Iris pigment epithelial cell (primary cell): ENCODE data around the gene CXCL8.

Source experiments
- DNase-seq: peaks from one replicate; pipeline ENCODE4 v3.0.0-alpha.2; 2011; ENCODE audit warnings: low read depth

Gene CXCL8

DNA sequence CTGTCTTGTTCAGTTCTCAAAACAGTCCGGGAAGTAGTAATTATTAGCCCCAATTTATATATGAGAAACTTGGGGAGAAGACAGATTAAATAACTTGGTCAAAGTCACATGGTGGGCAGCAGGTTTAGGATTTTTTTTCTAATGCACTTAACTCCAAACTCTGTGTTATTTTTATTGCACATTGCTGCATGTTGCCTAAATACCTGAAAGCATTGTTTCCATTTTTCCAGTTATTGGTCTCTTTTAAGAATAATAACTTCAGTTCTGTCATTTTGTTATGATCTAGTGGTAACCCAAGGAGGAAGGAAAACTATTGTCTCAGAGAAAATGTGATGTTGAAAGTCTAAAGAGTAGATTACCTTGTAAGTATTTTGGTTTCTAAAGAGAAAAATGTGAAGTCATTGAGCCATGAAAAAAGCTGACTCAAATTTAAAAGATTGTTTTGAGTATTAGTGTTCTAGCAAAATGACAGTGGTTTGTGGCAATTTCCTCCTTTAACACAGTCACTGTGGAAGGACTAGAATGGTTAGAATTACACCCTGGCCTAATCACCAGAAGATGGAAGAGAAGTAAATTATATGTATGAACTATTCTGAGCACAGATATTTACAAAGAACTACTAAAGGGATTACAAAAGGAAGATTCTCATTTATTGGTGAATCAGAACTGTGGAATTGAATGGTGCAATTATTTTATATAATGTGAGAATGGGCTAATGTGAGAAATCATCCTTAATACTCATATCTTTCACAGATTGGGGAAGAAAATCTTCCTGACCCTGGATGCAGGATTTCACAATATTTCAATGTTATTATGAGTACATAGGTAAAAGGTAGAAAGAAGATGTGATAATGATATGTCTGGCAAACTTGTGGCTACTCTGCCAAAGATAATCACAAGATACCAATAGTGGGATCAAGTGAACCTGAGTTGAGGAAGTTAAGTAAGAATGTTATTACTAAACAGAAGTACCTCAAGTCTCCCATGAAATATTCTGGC is 21.7 kb upstream of the CXCL8 start:
- peak; percentile 53 for DNase-seq

DNA sequence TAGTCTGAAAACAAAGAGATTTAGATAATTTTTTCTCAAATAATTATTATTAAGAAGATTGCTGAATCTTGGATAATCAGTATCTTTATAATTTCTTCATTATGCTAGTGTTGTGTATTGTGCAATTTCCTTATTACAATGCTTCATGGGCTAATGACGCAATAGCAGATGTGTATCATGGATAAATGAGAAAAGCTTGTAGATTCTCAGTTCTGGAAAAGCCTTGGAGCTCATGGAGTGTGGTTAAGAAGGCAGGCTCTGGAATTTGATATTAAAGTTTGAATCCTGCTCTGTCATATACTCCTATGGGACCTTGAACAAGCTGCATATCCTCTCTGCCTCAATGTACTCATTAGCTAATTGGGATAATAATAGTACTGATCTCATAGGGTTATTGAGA is 18.9 kb upstream of the CXCL8 start:
- peak; percentile 88 for DNase-seq

DNA sequence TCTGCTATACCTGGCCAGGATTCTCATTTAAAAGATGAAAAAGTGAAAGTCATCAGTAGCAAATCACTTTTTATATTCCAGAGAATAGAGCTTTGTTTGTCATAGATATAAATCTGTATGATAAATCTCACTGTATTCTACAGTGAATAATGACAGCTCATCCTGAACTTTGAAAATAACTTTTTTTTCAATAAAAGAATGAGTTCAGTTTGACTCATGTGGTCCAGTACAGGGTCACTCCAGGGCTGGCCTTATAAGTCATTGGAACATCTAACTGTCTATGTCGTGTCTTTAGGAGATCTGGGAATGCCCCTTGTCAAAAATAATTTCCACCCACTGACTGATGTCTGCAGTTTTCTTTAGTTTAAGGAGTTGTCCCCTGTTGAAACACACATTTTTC is 18.5 kb upstream of the CXCL8 start:
- peak; percentile 75 for DNase-seq

DNA sequence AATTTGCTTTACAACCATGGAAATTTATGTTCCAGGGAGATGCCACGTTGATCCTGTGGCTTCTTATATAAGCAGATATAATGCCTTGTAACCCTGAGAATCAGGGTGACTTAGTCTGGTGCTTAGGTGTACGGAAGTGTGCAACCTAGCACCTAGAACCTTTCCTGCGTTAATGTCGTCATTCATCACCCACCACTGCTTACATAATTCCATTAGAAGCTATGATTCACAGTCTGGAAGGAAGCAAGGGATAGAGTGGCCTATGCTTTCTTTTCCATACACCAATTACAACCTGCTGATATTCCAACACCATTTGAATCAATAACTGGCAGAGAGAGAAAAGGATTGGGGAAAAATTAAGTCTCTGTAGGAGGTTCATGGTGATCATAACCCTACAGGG is 17.3 kb upstream of the CXCL8 start:
- peak; percentile 85 for DNase-seq

DNA sequence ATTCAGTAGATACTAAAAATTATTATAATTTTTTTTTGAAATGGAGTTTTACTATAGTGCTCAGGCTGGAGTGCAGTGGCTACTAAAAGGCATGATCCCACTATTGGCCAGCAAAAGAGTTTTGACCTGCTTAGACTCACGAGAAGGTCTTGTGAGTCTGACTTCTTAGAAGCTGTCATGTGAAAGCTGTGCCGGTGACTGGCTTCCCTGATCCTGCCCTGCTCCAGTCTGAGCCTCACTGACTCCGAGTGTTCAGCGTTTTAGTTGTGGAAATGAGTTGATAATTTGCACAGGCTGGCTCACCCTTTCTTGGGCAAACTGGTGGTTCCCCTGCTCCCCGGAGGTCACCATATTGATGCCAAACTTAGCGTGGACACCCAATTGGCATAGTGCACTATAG is 16.4 kb upstream of the CXCL8 start:
- no peak for DNase-seq

DNA sequence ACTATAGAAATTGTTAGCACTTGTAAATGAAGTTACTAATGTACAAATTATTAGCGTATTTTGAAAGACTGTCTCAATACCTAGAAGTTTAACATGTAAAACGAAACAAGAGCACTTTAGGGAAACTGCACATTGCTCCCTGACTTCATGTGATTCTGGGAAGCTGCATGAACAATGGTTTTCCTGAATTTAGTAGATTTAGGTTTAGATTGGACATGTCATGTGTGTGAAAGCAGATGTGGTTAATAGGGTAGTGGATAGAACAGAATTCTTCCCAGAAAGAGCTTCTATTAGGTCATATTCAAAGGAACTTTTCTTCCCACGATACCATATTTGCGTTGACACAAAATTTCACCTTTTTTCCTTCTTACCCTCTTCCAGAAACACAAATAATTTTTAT is 14.9 kb upstream of the CXCL8 start:
- no peak for DNase-seq

DNA sequence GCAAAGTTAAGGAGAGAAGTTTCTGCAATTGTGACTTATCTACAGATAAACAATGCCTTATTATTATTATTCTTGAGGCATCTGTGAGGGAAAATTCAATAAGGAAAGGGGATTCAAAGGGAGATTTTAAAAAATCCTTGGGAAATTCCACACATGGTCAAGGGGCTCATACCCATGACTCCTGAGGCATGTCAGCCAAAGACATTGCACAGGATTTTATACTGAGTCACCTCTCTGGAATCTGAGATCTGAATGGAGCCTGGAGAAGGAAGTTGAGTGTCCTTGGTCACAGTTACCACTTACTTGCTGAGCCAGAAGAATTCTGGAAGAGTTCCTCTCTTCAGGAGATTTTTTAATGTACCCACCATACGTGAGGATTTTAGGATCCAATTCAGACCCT is 14.4 kb upstream of the CXCL8 start:
- DNase-seq: peak; percentile 92

DNA sequence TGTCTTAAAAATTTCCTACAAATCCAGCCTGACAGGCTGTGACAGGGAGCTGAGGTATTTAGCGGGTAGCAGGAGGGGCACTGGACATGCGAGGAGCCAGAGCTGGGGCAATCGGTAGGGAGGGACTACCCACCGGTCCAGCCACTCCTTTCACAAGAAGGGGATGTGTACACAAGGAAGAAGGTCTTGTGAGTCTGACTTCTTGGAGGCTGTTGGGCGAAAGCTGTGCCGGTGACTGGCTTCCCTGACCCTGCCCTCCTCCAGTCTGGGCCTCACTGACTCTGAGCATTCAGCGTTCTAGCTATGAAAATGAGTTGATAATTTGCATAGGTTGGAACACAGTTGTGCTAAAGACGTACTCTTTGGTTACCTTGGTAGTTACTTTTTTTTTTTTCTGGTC is 12.7 kb upstream of the CXCL8 start:
- no peak for DNase-seq

DNA sequence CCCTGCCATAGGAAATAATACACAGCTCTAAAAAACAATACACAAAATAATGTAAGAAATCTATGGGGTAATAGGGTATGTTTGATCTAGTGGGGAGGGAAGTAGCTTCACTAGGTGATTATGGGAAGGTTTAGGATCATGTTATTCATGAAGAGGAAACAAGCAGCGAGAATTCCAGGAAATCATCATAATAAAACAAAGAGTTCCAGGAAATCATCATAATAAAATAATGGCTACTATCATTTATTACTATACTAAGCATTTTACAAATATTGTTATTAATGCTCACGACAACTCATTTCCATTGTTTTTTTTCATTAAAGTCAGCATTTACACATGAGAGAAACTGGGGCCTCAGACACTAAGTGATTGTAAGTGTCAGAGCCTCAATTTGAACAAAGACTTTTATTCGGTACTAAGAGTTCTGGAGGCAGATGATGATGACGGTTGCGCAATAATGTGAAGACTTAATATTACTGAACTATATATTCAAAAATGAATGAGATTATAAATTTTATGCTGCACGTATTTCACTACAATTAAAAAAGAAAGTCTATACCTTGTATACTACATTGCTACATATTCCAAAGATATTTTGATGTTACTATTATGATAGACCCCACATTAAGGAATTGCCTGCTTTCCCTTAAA is 12.2 kb upstream of the CXCL8 start:
- no peak for DNase-seq

DNA sequence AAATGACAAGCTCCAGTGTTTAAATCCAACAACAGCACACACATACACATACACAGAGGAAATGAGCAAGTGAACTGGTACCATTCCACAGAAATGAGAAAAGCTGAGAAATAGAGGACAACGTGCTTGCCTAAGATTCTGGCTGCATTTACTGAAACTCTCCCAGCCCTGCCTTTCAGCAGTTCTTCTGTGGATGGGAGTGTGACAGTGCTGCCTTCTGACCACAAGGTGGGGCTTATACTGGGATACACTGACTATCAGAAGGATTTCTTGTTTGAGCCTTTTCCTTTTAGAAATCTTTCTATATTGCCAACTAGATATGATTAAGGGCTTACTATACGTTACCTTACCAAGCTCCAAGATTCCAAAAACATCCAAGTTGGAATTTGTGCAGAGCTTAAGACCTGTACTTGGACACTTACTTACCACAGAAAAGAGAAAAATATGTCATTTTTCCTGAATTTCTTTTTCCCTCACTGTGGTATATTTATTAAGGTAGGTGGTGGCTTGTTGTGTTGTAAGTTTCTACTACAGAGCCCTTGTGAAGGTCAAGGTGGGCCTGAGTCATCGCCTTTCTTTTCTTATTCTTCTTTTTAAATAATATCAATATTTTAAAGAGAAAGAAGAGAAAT is 10.7 kb upstream of the CXCL8 start:
- DNase-seq: peak; percentile 96

DNA sequence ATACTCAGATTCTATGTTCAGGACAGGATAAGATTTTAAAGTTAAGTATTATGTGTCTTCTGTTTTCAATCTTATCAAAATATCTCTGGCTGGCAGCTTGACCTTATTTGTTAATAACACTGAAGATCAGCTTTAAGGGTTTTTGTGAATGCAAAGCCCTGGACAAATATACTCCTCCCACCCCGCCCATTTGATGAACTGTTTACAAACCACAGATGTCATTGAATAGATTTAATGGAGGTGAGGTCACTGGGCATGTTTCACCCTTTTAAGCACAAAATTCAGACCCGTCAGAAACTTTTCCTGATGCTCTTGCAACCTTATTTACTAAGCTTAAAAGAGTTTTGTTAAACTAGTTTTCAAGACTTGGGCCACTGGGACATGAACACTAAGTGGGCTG is 10.1 kb upstream of the CXCL8 start:
- peak; percentile 63 for DNase-seq

DNA sequence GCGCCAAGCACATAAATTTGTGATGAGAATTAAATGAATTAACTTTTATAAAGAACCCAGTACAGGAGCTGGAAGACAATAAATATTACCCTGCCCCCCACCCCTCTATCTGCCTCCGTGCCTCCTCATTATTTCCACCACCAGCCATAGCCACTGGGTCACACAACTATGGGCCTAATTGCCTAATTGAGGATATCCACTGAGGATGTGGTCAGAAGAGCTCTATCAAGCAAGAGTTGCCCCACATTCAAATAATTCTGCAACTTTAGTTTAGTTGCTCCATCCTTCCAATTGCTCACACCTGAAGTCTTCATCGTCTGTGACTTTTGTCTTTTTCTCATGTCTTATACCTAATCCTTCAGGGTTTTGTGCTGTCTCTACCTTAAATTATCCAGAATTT is 9.5 kb upstream of the CXCL8 start:
- DNase-seq: no peak

DNA sequence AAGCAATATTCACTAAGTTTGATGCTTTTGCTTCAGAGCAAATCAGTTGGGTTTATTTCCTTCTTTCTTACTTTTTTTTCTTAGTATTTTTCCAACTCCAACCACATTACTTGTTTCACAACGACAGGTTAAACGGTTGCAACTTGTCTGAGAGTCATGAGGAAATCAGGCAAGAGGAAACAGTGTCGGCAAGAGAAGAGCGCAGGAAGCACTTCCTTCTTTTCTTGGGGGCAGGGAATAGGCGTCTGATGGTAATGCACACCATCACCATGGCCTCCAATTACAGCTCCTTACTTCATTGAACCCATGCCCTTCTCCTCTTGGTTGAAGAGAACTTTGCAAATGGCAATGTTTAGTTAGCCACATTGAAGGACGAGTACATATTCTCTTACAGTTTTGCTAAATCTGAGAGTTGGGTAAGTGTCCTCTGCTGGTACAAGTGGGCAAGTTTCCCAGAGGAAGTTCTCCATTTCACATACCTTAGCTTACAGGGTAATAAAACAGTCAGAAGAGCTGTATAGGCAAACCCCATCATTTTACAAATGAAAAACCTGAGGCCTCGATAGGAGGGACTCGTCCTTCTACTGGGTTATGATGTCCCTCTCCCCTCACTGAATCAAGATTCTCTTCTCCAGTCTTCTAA is 8.3 kb upstream of the CXCL8 start:
- DNase-seq: no peak

DNA sequence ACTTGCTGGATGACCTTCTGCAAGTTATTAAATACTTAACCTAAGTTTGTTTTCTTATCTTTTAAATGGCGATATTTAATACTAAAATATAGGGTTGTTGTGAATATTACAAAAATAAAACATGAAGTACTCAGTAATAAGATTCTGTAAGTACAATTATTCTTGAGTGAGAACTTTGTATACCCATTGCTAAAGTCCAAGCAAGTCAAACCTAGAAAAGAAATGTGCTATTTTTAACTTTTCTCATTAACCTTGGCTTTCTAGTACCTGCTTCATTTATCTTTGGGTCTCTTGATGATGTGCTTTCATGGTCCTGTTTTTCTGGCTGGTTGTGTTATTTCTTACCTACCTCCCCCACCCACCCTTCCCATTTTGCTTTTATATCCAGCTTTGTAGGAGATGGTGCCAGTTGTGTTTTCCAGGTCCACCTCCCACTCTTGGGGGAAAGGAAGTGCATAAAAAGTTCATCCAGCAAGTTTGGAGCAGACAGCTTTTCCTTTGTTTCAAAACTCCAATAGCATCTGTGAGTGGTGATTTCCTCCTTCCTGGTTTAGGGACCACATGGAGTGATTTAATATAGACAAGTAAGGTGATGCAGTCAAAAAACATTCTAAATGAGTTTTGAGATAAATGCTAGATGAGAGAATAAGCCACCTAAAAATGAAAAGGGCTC is 7.5 kb upstream of the CXCL8 start:
- DNase-seq: no peak

DNA sequence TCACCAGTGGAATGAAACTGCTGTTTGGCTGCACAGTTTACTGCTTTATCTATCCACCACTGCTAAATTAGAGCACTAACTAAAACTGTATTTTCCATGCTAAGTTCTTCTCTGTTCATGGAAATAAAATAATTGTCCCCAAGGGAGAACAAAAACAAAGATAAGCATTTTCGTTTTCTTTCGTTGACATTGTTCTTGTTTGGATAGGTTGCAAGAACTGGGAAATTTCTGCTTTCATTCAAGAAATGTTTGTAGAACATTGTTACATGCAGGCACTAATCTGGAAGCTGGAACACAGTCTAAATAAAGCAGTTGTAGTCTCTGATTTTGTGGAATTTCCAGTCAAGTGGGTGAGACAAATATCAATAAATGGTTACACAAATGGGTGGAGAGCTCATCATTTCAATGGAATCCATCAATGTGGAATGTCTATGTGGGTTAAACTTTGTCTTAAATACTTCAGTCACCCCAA is 5.8 kb upstream of the CXCL8 start:
- DNase-seq: peak; percentile 80

DNA sequence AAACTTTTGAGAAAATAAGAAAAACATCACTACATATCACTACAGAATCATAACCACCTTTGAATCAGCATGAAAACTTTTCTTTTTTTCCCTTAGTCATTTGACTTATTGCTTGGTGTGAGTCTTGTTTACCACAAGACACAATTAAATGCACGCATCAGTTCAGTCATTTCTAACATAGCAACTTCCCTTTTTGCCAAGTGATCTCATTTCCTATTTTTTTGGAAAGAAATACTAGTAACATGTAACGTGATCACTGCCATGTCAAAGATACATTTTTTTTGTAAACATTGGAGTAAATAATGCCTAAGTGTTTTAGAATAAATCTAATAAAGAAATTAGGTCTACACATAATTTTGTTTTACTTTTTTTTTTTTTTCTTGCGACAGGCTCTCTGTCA is 5.1 kb upstream of the CXCL8 start:
- DNase-seq: peak; percentile 73

DNA sequence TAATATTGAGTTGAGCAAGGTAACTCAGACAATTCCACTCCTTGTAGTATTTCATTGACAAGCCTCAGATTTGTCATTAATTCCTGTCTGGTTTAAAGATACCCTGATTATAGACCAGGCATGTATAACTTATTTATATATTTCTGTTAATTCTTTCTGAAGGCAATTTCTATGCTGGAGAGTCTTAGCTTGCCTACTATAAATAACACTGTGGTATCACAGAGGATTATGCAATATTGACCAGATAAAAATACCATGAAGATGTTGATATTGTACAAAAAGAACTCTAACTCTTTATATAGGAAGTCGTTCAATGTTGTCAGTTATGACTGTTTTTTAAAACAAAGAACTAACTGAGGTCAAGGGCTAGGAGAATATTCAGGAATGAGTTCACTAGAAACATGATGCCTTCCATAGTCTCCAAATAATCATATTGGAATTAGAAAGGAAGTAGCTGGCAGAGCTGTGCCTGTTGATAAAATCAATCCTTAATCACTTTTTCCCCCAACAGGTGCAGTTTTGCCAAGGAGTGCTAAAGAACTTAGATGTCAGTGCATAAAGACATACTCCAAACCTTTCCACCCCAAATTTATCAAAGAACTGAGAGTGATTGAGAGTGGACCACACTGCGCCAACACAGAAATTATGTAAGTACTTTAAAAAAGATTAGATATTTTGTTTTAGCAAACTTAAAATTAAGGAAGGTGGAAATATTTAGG is 821 bp downstream of the CXCL8 start:
- peak; percentile 51 for DNase-seq

DNA sequence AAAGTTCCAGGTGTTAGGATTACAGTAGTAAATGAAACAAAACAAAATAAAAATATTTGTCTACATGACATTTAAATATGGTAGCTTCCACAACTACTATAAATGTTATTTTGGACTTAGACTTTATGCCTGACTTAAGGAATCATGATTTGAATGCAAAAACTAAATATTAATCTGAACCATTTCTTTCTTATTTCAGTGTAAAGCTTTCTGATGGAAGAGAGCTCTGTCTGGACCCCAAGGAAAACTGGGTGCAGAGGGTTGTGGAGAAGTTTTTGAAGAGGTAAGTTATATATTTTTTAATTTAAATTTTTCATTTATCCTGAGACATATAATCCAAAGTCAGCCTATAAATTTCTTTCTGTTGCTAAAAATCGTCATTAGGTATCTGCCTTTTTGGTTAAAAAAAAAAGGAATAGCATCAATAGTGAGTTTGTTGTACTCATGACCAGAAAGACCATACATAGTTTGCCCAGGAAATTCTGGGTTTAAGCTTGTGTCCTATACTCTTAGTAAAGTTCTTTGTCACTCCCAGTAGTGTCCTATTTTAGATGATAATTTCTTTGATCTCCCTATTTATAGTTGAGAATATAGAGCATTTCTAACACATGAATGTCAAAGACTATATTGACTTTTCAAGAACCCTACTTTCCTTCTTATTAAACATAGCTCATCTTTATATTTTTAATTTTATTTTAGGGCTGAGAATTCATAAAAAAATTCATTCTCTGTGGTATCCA is 1.6 kb downstream of the CXCL8 start:
- no peak for DNase-seq

DNA sequence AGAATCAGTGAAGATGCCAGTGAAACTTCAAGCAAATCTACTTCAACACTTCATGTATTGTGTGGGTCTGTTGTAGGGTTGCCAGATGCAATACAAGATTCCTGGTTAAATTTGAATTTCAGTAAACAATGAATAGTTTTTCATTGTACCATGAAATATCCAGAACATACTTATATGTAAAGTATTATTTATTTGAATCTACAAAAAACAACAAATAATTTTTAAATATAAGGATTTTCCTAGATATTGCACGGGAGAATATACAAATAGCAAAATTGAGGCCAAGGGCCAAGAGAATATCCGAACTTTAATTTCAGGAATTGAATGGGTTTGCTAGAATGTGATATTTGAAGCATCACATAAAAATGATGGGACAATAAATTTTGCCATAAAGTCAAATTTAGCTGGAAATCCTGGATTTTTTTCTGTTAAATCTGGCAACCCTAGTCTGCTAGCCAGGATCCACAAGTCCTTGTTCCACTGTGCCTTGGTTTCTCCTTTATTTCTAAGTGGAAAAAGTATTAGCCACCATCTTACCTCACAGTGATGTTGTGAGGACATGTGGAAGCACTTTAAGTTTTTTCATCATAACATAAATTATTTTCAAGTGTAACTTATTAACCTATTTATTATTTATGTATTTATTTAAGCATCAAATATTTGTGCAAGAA is 2.3 kb downstream of the CXCL8 start:
- no peak for DNase-seq

DNA sequence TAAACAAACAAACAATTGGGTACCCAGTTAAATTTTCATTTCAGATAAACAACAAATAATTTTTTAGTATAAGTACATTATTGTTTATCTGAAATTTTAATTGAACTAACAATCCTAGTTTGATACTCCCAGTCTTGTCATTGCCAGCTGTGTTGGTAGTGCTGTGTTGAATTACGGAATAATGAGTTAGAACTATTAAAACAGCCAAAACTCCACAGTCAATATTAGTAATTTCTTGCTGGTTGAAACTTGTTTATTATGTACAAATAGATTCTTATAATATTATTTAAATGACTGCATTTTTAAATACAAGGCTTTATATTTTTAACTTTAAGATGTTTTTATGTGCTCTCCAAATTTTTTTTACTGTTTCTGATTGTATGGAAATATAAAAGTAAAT is 2.9 kb downstream of the CXCL8 start:
- no peak for DNase-seq
